Karpas-422 (cell line): ENCODE measurements around the gene FAM185A. TPM values are rescaled to one million over a fixed set of nuclear protein-coding genes. Genes with fewer than 3 reads are reported as not detected.
"Not testable (repeated sequence)": the region's sequence is repeated elsewhere in the genome, so short reads cannot be mapped to it uniquely, and the experiment has no call there.

Source experiments
- DNase-seq: peaks from one replicate; pipeline ENCODE4 v3.0.0-alpha.2; 2015
- H2AFZ ChIP-seq: fragments of 200-600 bp; sonication (generic); 2 replicates; pipeline ENCODE4 v1.6.1; 2014; ENCODE audit warnings: antibody characterized with exemption, low read length, mixed read lengths
- H3K27ac ChIP-seq: fragments of 200-600 bp; sonication (generic); 2 replicates; pipeline ENCODE4 v1.5.1; 2014; ENCODE audit warnings: mild to moderate bottlenecking, low read length, moderate library complexity
- H3K27me3 ChIP-seq: fragments of 200-600 bp; sonication (generic); 2 replicates; pipeline ENCODE4 v1.6.1; 2014; ENCODE audit warnings: low read length, mixed read lengths
- H3K36me3 ChIP-seq: fragments of 200-600 bp; sonication (generic); 2 replicates; pipeline ENCODE4 v1.6.1; 2014; ENCODE audit warnings: low read length, mixed read lengths; ENCODE audit not compliant: insufficient read depth
- H3K4me1 ChIP-seq: fragments of 200-600 bp; sonication (generic); 2 replicates; pipeline ENCODE4 v1.6.1; 2014; ENCODE audit warnings: mild to moderate bottlenecking, low read length, mixed read lengths
- H3K4me2 ChIP-seq: fragments of 200-600 bp; sonication (generic); 2 replicates; pipeline ENCODE4 v1.6.1; 2014; ENCODE audit warnings: low read length, low read depth, mild to moderate bottlenecking; ENCODE audit not compliant: poor library complexity, severe bottlenecking
- H3K4me3 ChIP-seq: fragments of 200-600 bp; sonication (generic); 2 replicates; pipeline ENCODE4 v1.5.1; 2014; ENCODE audit warnings: mild to moderate bottlenecking, antibody characterized with exemption, low read length, mixed read lengths
- H3K79me2 ChIP-seq: fragments of 200-600 bp; sonication (generic); 2 replicates; pipeline ENCODE4 v1.6.1; 2014; ENCODE audit warnings: mild to moderate bottlenecking, low read length, mixed read lengths
- H3K9ac ChIP-seq: fragments of 200-600 bp; sonication (generic); 2 replicates; pipeline ENCODE4 v1.6.0; 2014; ENCODE audit warnings: low read length
- H3K9me2 ChIP-seq: fragments of 200-600 bp; sonication (generic), shearing (Covaris generic); replicated peaks from 2 replicates; pipeline ENCODE4 v1.6.0; 2014; ENCODE audit warnings: mild to moderate bottlenecking, low read length, moderate library complexity; ENCODE audit not compliant: insufficient read depth
- H3K9me3 ChIP-seq: fragments of 300-700, 200-600 bp; sonication (generic); 2 replicates; pipeline ENCODE4 v1.6.1; 2014; ENCODE audit warnings: low read length, mixed read lengths
- H4K20me1 ChIP-seq: fragments of 200-600 bp; sonication (generic); 2 replicates; pipeline ENCODE4 v1.6.1; 2014; ENCODE audit warnings: mild to moderate bottlenecking, antibody characterized with exemption, low read length, low read depth; ENCODE audit not compliant: insufficient read depth
- total RNA-seq: library from RNA; depleted of rRNA; stranded (reverse); fragments of >200 nt; shearing (Covaris generic); gene quantifications from 2 replicates; pipeline ENCODE4 v1.2.3, GENCODE V29; 2014; ENCODE audit warnings: low replicate concordance

Gene FAM185A
- total RNA-seq, 1 experiment from 2014 or later, result 3.5 TPM

GRCh38 chr7:102730431-102730830 lies 18.4 kb upstream of the FAM185A start:
- not testable (repeated sequence) for H3K9me2 ChIP-seq, H3K27ac ChIP-seq, H3K27me3 ChIP-seq, H3K36me3 ChIP-seq, H3K9ac ChIP-seq, H3K4me3 ChIP-seq, H3K4me1 ChIP-seq, DNase-seq, H3K9me3 ChIP-seq, H4K20me1 ChIP-seq, H2AFZ ChIP-seq, H3K4me2 ChIP-seq, H3K79me2 ChIP-seq

- H3K4me1 ChIP-seq, H3K9me3 ChIP-seq, H2AFZ ChIP-seq, H3K4me3 ChIP-seq, H3K27ac ChIP-seq, H3K79me2 ChIP-seq, H4K20me1 ChIP-seq, H3K36me3 ChIP-seq, H3K27me3 ChIP-seq, H3K9me2 ChIP-seq, H3K4me2 ChIP-seq, H3K9ac ChIP-seq, DNase-seq: not testable (repeated sequence)
Measured at GRCh38 chr7:102742002-102742771, 6.6 kb upstream of the FAM185A start.

- not testable (repeated sequence) for H3K79me2 ChIP-seq, H2AFZ ChIP-seq, H3K9me2 ChIP-seq, H3K9ac ChIP-seq, H3K9me3 ChIP-seq, H3K4me3 ChIP-seq, DNase-seq, H3K27ac ChIP-seq, H3K4me1 ChIP-seq, H3K27me3 ChIP-seq, H3K4me2 ChIP-seq, H4K20me1 ChIP-seq, H3K36me3 ChIP-seq
Measured at GRCh38 chr7:102743861-102744260, 4.9 kb upstream of the FAM185A start.

GRCh38 chr7:102745494-102746288 lies 3.1 kb upstream of the FAM185A start:
- not testable (repeated sequence) for H2AFZ ChIP-seq

GRCh38 chr7:102749445-102749786 lies 617 bp downstream of the FAM185A start:
- peak overlapping the region; percentile 68; the same call in 1 of the 2 replicates for H3K9ac ChIP-seq
- H3K4me1 ChIP-seq, H4K20me1 ChIP-seq, H3K27me3 ChIP-seq, H2AFZ ChIP-seq, H3K9me3 ChIP-seq, DNase-seq, H3K9me2 ChIP-seq, H3K79me2 ChIP-seq, H3K36me3 ChIP-seq, H3K27ac ChIP-seq: not testable (repeated sequence)
- H3K4me2 ChIP-seq, result peak overlapping the region; percentile 78
- H3K4me3 ChIP-seq, result peak overlapping the region; percentile 74; the same call in 1 of the 2 replicates

More at GRCh38 chr7:102745494-102746288, 3.1 kb upstream of the FAM185A start:
- H3K4me1 ChIP-seq, H3K9me2 ChIP-seq, H3K4me3 ChIP-seq, H3K9ac ChIP-seq, H4K20me1 ChIP-seq, H3K9me3 ChIP-seq, H3K4me2 ChIP-seq, H3K79me2 ChIP-seq, H3K27ac ChIP-seq, H3K36me3 ChIP-seq, H3K27me3 ChIP-seq: not testable (repeated sequence)
- DNase-seq, result peak; percentile 55

- H3K4me3 ChIP-seq, H3K79me2 ChIP-seq, H3K9me3 ChIP-seq, H4K20me1 ChIP-seq, H3K36me3 ChIP-seq, H3K27ac ChIP-seq, H3K4me2 ChIP-seq, H3K27me3 ChIP-seq, H2AFZ ChIP-seq, H3K9ac ChIP-seq, H3K9me2 ChIP-seq, H3K4me1 ChIP-seq: not testable (repeated sequence)
- peak; percentile 66 for DNase-seq
Measured at GRCh38 chr7:102758227-102758626, 9.4 kb downstream of the FAM185A start.

- not testable (repeated sequence) for H3K27ac ChIP-seq, DNase-seq, H3K79me2 ChIP-seq, H2AFZ ChIP-seq, H3K9me3 ChIP-seq, H4K20me1 ChIP-seq, H3K4me1 ChIP-seq, H3K4me3 ChIP-seq, H3K9me2 ChIP-seq, H3K4me2 ChIP-seq, H3K36me3 ChIP-seq, H3K9ac ChIP-seq, H3K27me3 ChIP-seq
Measured at GRCh38 chr7:102759934-102760333, 11.1 kb downstream of the FAM185A start.

- not testable (repeated sequence) for DNase-seq, H3K9ac ChIP-seq
Measured at GRCh38 chr7:102761234-102761633, 12.4 kb downstream of the FAM185A start.

More at GRCh38 chr7:102761234-102761633, 12.4 kb downstream of the FAM185A start:
- not testable (repeated sequence) for H3K27me3 ChIP-seq, H3K4me2 ChIP-seq, H3K4me3 ChIP-seq, H3K4me1 ChIP-seq, H3K36me3 ChIP-seq, H3K9me3 ChIP-seq, H3K27ac ChIP-seq, H3K9me2 ChIP-seq, H3K79me2 ChIP-seq, H2AFZ ChIP-seq, H4K20me1 ChIP-seq
